ENCODE data around the gene CDH4.

The CDH4 gene

GRCh38 chr20:61523145-61523544 lies 271.1 kb downstream of the CDH4 start:
- DNase-seq, result no peak

GRCh38 chr20:61524951-61525666 lies 273.0 kb downstream of the CDH4 start:
- DNase-seq, result no peak

GRCh38 chr20:61525781-61526431 lies 273.8 kb downstream of the CDH4 start:
- DNase-seq, result no peak

- DNase-seq, result no peak
These were observed 274.8 kb downstream of the CDH4 start for GRCh38 chr20:61526907-61527306.

GRCh38 chr20:61527626-61528025 lies 275.6 kb downstream of the CDH4 start:
- DNase-seq, result no peak

GRCh38 chr20:61528591-61528990 lies 276.5 kb downstream of the CDH4 start:
- DNase-seq, result no peak

GRCh38 chr20:61529354-61529753 lies 277.3 kb downstream of the CDH4 start:
- no peak for DNase-seq

GRCh38 chr20:61531553-61532345 lies 279.7 kb downstream of the CDH4 start:
- no peak for DNase-seq

- DNase-seq, result no peak
These were observed 280.7 kb downstream of the CDH4 start for GRCh38 chr20:61532736-61533135.

- DNase-seq, result no peak
These were observed 281.2 kb downstream of the CDH4 start for GRCh38 chr20:61533231-61533631.

- no peak for DNase-seq
These were observed 282.3 kb downstream of the CDH4 start for GRCh38 chr20:61534346-61534745.

- DNase-seq, result no peak
These were observed 283.0 kb downstream of the CDH4 start for GRCh38 chr20:61535091-61535490.

- no peak for DNase-seq
These were observed 283.5 kb downstream of the CDH4 start for GRCh38 chr20:61535536-61535935.

- DNase-seq, result no peak
These were observed 283.9 kb downstream of the CDH4 start for GRCh38 chr20:61535956-61536355.

GRCh38 chr20:61536671-61537070 lies 284.6 kb downstream of the CDH4 start:
- DNase-seq, result no peak

GRCh38 chr20:61537239-61538182 lies 285.4 kb downstream of the CDH4 start:
- DNase-seq, result no peak

- DNase-seq, result no peak
These were observed 286.3 kb downstream of the CDH4 start for GRCh38 chr20:61538183-61538942.

GRCh38 chr20:61538943-61539265 lies 286.8 kb downstream of the CDH4 start:
- no peak for DNase-seq

GRCh38 chr20:61539706-61540360 lies 287.8 kb downstream of the CDH4 start:
- DNase-seq, result no peak

- DNase-seq, result no peak
These were observed 289.5 kb downstream of the CDH4 start for GRCh38 chr20:61541537-61541936.

GRCh38 chr20:61543086-61543485 lies 291.0 kb downstream of the CDH4 start:
- no peak for DNase-seq

Measured in stimulated activated CD4-positive, alpha-beta T cell treated with anti-CD3 and anti-CD28 coated beads, Interleukin-4, amount 100 ng/mL, for 24 hours (primary cell).